ENCODE measurements around the gene SLC9A5. TPM values are rescaled to one million over a fixed set of nuclear protein-coding genes. Genes with fewer than 3 reads are reported as not detected.

Gene SLC9A5
- total and polyA plus RNA-seq, 10 of the 15 experiments (the other 5 are each of a cell fraction or from before 2014, with no cell fraction given): 0.26 to 5.7 (median 1.5) TPM

GRCh38 chr16:67228034-67228785 lies 20.6 kb upstream of the SLC9A5 start:
- intact Hi-C loops (cut with micrococcal nuclease; ENCODE audit: unreplicated experiment) (no loop called here), in situ Hi-C loops (cut with MboI) (no loop called here)
- peaks cover 12% of the 10 kb centered on the region for H3K4me1 ChIP-seq (ENCODE audit: control insufficient read depth, insufficient read depth, low read length)
- ChIA-PET POLR2A (interaction anchor here (1.0 to 7.7 kb wide), 4 partner anchors 8 to 67 kb away, joined by 3 to 100 read pairs (median 12); partner anchors contain the start of genes E2F4, FHOD1 and SLC9A5), RAD21 (ENCODE audit: unreplicated experiment) (interaction anchor here (3.1 kb wide), 1 partner anchor 15 kb away, joined by 35 read pairs; no protein-coding TSS in a partner anchor), SMC1A (ENCODE audit: uncharacterized antibody, unreplicated experiment) (interaction anchor here (0.6 to 2.6 kb wide), 4 partner anchors 16 to 32 kb away, joined by 3 to 21 read pairs (median 10); partner anchors contain the start of genes FHOD1 and SLC9A5), CTCF (interaction anchor here (0.6 to 2.5 kb wide), 7 partner anchors 11 to 73 kb away, joined by 3 to 25 read pairs (median 6); partner anchors contain the start of genes ELMO3, FBXL8, FHOD1 and TRADD)
- no peak for FAIRE-seq
- peak overlapping the region; percentile 86 for H3K4me2 ChIP-seq (ENCODE audit: control insufficient read depth, insufficient read depth)
- no peak overlapping the region for H3K27ac ChIP-seq (ENCODE audit: control insufficient read depth, insufficient read depth)
- no peak for ATAC-seq
- BruUV-seq (replicated peaks): no TSS peak
- H2AFZ ChIP-seq (ENCODE audit: control insufficient read depth, low read depth, low read length): no peak overlapping the region
- no peak for TF ChIP-seq FOS (IDR thresholded peaks at IDR 0.05; ENCODE audit: borderline replicate concordance, extremely low read depth, insufficient read length)
- TF ChIP-seq RUNX3 (IDR thresholded peaks at IDR 0.05; ENCODE audit: low read length): no peak
- TF ChIP-seq SUZ12 (IDR thresholded peaks at IDR 0.05; ENCODE audit: unreplicated experiment): no peak
- no peak for TF ChIP-seq NFYB (IDR thresholded peaks at IDR 0.05; ENCODE audit: insufficient read depth, low read depth, low read length)
- TF ChIP-seq ATF3 (IDR thresholded peaks at IDR 0.05; ENCODE audit: borderline replicate concordance, extremely low read depth, low read depth, low read length): no peak
- TF ChIP-seq IKZF2 (IDR thresholded peaks at IDR 0.05): no peak
- TF ChIP-seq RBBP5 (conservative IDR thresholded peaks at IDR 0.05): no peak
- no peak for TF ChIP-seq ZNF24 (IDR thresholded peaks at IDR 0.05)
- no peak for TF ChIP-seq TARDBP (IDR thresholded peaks at IDR 0.05; ENCODE audit: borderline replicate concordance)
- TF ChIP-seq MTA2 (IDR thresholded peaks at IDR 0.05; ENCODE audit: low read depth): no peak
- TF ChIP-seq YY1 (IDR thresholded peaks at IDR 0.05; ENCODE audit: low read depth, low read length): no peak
- no peak for TF ChIP-seq POU2F2 (IDR thresholded peaks at IDR 0.05; ENCODE audit: borderline replicate concordance, low read depth, low read length)
- no peak for TF ChIP-seq PAX8 (IDR thresholded peaks at IDR 0.05)
- TF ChIP-seq SREBF2 (IDR thresholded peaks at IDR 0.05; ENCODE audit: low read length): no peak
- TF ChIP-seq HCFC1 (IDR thresholded peaks at IDR 0.05; ENCODE audit: low read length): no peak
- TF ChIP-seq ZSCAN29 (IDR thresholded peaks at IDR 0.05): no peak
- TF ChIP-seq RELA (IDR thresholded peaks at IDR 0.05; ENCODE audit: borderline replicate concordance, partially characterized antibody): no peak
- no peak for TF ChIP-seq JUNB (IDR thresholded peaks at IDR 0.05)
- no peak for TF ChIP-seq NFIC (IDR thresholded peaks at IDR 0.05; ENCODE audit: low read depth, low read length)
- H3K79me2 ChIP-seq (ENCODE audit: control insufficient read depth, insufficient read depth, low read length): peaks cover 18% of the 10 kb centered on the region
- H3K4me3 ChIP-seq: peak overlapping the region; percentile 87
- no peak for DNase-seq (ENCODE audit: low read depth, low spot score)
- WGBS (ENCODE audit: insufficient coverage, insufficient replicate concordance, low lambda C conversion rate, missing lambda C conversion rate): 81% methylated on average over 9 of the region's 9 CpGs
- no peaks in the 10 kb centered on the region for H3K27me3 ChIP-seq (replicated peaks in 1 of 2; ENCODE audit: control insufficient read depth in 2 of 2, insufficient read depth in 2 of 2, low read length in 1 of 2)
- H4K20me1 ChIP-seq (ENCODE audit: control insufficient read depth, insufficient read depth): no peaks in the 10 kb centered on the region
- no peaks in the 10 kb centered on the region for H3K9me3 ChIP-seq (replicated peaks; ENCODE audit: control insufficient read depth, insufficient read depth, low read length)
- H3K36me3 ChIP-seq (ENCODE audit: control insufficient read depth in 2 of 2, insufficient read depth in 2 of 2, low read length in 1 of 2): peaks cover 14 to 25% of the 10 kb centered on the region in 2 experiments; a peak in 3 of 4 replicates
- H3K9ac ChIP-seq (ENCODE audit: control insufficient read depth, insufficient read depth, low read length): peak overlapping the region; percentile 80
